ENCODE results near the gene PHKG2.

Gene PHKG2

DNA sequence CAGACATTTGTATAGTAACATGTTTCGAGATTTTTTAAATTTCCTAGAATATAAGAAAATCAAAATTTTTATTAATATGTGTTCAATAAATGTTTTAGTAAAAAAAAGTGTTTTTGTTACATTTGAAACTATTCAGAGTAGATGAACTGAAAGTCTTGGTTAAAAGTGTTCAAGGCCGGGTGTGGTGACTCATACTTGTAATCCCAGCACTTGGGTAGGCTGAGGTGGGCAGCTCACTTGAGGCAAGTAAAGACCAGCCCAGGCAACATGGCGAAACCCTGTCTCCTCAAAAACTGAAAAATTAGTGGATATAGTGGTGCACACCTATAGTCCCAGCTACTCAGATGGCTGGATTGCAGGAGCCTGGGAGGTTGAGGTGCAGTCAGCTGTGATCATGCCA, 16.8 kb upstream of the PHKG2 start:
- H3K9me3 ChIP-seq (ENCODE audit: low read length) = no peaks in the 10 kb centered on the region
- no peak overlapping the region for H3K27ac ChIP-seq (ENCODE audit: low read depth, low read length)
- H3K27me3 ChIP-seq (ENCODE audit: control insufficient read depth in 1 of 2, insufficient read depth in 2 of 2, low read length in 2 of 2) = no peaks in the 10 kb centered on the region
- H3K4me3 ChIP-seq (ENCODE audit: low read depth in 1 of 2, low read length in 2 of 2) = no peak overlapping the region
- H3K9ac ChIP-seq (ENCODE audit: low read length) = no peak overlapping the region
- H3K4me1 ChIP-seq (ENCODE audit: insufficient read depth, low read length) = no peaks in the 10 kb centered on the region
- H3K36me3 ChIP-seq (ENCODE audit: insufficient read depth, low read length) = peaks cover 77% of the 10 kb centered on the region

DNA sequence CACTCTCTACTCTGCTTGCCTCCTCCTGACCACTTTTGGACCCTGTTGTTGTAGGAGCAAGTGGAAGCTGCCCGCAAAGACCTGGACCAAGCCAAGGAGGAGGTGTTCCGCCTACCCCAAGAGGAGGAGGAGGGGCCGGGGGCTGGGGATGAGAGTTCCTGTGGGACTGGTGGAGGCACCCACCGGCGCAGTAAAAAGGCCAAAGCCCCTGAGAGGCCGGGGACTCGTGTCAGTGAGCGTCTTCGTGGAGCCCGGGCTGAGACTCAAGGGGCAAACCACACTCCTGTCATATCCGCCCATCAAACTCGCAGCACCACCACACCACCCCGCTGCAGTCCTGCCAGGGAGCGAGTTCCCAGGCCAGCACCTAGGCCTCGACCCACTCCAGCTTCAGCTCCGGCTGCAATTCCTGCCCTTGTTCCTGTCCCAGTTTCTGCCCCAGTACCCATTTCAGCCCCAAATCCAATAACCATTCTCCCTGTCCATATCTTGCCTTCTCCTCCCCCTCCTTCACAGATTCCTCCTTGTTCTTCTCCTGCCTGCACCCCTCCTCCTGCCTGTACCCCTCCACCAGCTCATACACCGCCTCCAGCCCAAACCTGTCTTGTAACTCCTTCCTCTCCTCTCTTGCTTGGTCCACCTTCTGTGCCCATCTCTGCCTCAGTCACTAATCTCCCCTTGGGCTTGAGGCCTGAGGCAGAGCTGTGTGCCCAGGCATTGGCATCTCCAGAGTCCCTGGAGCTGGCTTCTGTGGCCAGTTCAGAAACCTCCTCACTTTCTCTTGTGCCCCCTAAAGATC, 11.0 kb upstream of the PHKG2 start:
- Histone ChIP-seq H3K36me3 (ENCODE audit: insufficient read depth, low read length) (peaks cover 79% of the 10 kb centered on the region), H3K4me1 (ENCODE audit: insufficient read depth, low read length) (peaks cover 18% of the 10 kb centered on the region), H3K4me3 (ENCODE audit: low read depth in 1 of 2, low read length in 2 of 2) (no peak overlapping the region), H3K9me3 (ENCODE audit: low read length) (no peaks in the 10 kb centered on the region), H3K9ac (ENCODE audit: low read length) (no peak overlapping the region), H3K27me3 (ENCODE audit: control insufficient read depth in 1 of 2, insufficient read depth in 2 of 2, low read length in 2 of 2) (no peaks in the 10 kb centered on the region), H3K27ac (ENCODE audit: low read depth, low read length) (no peak overlapping the region)

DNA sequence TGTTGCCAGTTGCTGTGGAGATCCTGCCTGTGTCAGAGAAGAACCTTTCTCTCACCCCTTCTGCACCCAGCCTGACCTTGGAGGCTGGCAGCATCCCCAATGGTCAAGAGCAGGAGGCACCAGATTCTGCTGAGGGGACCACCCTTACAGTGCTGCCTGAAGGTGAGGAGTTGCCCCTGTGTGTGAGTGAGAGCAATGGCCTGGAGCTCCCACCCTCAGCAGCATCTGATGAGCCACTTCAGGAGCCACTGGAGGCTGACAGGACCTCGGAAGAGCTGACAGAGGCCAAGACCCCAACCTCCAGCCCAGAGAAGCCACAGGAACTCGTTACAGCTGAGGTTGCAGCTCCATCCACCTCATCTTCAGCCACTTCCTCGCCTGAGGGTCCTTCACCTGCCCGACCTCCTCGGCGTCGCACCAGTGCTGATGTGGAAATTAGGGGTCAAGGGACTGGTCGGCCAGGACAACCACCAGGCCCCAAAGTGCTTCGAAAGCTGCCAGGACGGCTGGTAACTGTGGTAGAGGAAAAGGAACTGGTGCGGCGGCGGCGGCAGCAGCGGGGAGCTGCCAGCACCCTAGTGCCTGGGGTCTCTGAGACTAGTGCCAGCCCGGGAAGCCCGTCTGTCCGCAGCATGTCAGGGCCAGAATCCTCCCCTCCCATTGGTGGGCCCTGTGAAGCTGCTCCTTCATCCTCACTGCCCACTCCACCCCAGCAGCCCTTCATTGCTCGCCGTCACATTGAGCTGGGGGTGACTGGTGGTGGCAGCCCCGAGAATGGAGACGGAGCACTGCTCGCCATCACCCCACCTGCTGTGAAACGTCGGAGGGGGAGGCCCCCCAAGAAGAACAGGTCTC, 10.2 kb upstream of the PHKG2 start:
- peaks cover 19% of the 10 kb centered on the region for H3K4me1 ChIP-seq (ENCODE audit: insufficient read depth, low read length)
- no peak overlapping the region for H3K4me3 ChIP-seq (ENCODE audit: low read depth in 1 of 2, low read length in 2 of 2)
- H3K9ac ChIP-seq (ENCODE audit: low read length) = no peak overlapping the region
- peaks cover 74% of the 10 kb centered on the region for H3K36me3 ChIP-seq (ENCODE audit: insufficient read depth, low read length)
- no peaks in the 10 kb centered on the region for H3K9me3 ChIP-seq (ENCODE audit: low read length)
- no peaks in the 10 kb centered on the region for H3K27me3 ChIP-seq (ENCODE audit: control insufficient read depth in 1 of 2, insufficient read depth in 2 of 2, low read length in 2 of 2)
- H3K27ac ChIP-seq (ENCODE audit: low read depth, low read length) = no peak overlapping the region

DNA sequence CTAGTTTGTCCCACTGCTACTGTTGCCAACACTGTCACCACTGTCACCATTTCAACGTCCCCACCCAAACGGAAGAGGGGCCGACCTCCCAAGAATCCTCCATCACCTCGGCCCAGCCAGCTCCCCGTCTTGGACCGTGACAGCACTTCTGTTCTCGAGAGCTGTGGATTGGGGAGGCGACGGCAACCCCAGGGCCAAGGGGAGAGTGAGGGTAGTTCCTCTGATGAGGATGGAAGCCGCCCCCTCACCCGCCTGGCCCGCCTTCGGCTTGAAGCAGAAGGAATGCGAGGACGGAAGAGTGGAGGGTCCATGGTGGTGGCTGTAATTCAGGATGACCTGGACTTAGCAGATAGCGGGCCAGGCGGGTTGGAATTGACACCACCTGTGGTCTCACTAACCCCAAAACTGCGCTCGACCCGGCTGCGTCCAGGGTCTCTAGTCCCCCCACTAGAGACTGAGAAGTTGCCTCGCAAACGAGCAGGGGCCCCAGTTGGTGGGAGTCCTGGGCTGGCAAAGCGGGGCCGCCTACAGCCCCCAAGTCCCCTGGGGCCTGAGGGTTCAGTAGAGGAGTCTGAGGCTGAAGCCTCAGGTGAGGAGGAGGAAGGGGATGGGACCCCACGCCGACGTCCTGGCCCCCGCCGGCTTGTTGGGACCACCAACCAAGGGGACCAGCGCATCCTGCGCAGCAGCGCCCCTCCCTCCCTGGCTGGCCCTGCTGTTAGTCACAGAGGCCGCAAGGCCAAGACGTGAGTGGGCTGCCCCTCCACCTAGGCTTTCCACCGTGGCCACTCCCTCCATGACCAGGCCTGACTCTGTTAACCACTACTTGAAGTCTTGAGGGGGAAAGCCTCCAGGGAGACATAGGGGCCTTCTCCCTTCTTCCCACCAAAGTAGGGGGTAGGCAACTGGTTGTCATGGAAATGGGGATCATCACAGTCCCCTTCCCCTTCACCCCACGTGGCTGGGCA, 9.0 kb upstream of the PHKG2 start:
- no peak overlapping the region for H3K9ac ChIP-seq (ENCODE audit: low read length)
- peaks cover 19% of the 10 kb centered on the region for H3K4me1 ChIP-seq (ENCODE audit: insufficient read depth, low read length)
- H3K9me3 ChIP-seq (ENCODE audit: low read length) = no peaks in the 10 kb centered on the region
- no peak overlapping the region for H3K4me3 ChIP-seq (ENCODE audit: low read depth in 1 of 2, low read length in 2 of 2)
- peaks cover 62% of the 10 kb centered on the region for H3K36me3 ChIP-seq (ENCODE audit: insufficient read depth, low read length)
- H3K27ac ChIP-seq (ENCODE audit: low read depth, low read length) = no peak overlapping the region
- no peaks in the 10 kb centered on the region for H3K27me3 ChIP-seq (ENCODE audit: control insufficient read depth in 1 of 2, insufficient read depth in 2 of 2, low read length in 2 of 2)

DNA sequence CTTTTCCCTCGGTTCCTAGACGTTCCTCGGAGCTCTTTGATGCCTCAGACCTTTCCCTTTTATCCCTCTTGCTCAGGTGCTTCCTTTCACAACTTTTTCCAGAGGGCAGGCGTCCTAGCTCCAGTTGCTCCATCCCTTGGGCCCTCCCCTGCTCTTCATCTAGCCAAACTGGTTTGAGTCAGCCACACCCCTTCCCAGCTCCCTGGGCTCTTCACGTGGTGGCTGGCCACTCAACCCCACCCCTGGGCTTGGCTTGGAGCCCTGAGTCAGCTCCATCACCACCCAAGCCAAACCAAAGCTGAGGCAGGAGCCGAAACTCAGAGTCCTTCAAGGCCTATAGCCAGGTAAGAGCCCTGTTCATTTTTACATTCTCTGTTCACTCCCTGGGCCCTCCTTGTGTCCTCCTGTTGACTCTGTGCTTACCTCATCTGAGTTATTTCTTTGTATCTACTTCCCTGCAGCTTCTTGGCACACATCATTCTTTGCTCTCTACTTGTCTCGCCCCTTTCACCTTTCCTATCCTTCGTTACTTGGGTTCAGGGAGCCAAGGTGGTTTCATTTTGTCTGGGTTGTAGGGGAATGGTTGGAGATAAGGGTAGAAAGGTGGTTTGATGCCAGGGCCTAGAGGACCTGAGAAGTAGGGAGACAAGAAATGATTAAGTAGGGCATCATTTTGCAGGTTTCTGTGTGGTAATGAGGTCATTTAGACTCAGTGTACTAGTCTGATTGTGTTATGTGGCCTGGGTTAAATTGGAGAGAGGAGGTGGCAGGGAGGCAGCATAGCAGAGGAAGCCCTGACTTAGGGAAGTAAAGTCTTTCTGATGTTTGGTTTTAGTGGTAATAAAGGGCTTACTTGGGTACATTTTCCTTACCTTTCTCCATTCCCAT, 7.6 kb upstream of the PHKG2 start:
- H3K4me1 ChIP-seq (ENCODE audit: insufficient read depth, low read length) = peaks cover 19% of the 10 kb centered on the region
- no peak overlapping the region for H3K4me3 ChIP-seq (ENCODE audit: low read depth in 1 of 2, low read length in 2 of 2)
- no peak overlapping the region for H3K9ac ChIP-seq (ENCODE audit: low read length)
- H3K36me3 ChIP-seq (ENCODE audit: insufficient read depth, low read length) = peaks cover 59% of the 10 kb centered on the region
- no peaks in the 10 kb centered on the region for H3K27me3 ChIP-seq (ENCODE audit: control insufficient read depth in 1 of 2, insufficient read depth in 2 of 2, low read length in 2 of 2)
- no peak overlapping the region for H3K27ac ChIP-seq (ENCODE audit: low read depth, low read length)
- no peaks in the 10 kb centered on the region for H3K9me3 ChIP-seq (ENCODE audit: low read length)

DNA sequence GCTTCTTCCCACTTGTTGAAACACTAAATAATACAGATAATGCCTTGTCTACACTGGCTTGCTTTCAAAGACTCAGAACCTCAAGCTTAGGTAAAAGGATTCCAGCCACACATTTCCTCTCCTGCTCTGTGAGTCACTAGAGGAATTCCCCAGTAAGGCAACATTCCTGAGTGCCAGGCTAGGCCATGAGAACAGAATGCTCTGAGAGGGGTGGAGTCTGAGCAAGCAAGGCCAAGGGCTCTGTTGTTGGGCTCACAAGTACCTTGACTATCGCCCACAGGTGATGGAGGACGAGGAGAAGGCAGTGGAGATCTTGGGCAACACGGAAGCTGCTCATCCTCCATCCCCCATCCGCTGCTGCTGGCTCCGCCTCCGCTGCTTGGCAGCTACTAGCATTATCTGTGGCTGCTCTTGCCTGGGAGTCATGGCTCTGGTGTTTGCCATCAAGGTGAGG, 6.7 kb upstream of the PHKG2 start:
- H3K27me3 ChIP-seq (ENCODE audit: control insufficient read depth in 1 of 2, insufficient read depth in 2 of 2, low read length in 2 of 2) = no peaks in the 10 kb centered on the region
- H3K4me3 ChIP-seq (ENCODE audit: low read depth in 1 of 2, low read length in 2 of 2) = no peak overlapping the region
- no peaks in the 10 kb centered on the region for H3K9me3 ChIP-seq (ENCODE audit: low read length)
- H3K36me3 ChIP-seq (ENCODE audit: insufficient read depth, low read length) = peaks cover 50% of the 10 kb centered on the region
- H3K4me1 ChIP-seq (ENCODE audit: insufficient read depth, low read length) = peaks cover 19% of the 10 kb centered on the region
- H3K27ac ChIP-seq (ENCODE audit: low read depth, low read length) = no peak overlapping the region
- no peak overlapping the region for H3K9ac ChIP-seq (ENCODE audit: low read length)

DNA sequence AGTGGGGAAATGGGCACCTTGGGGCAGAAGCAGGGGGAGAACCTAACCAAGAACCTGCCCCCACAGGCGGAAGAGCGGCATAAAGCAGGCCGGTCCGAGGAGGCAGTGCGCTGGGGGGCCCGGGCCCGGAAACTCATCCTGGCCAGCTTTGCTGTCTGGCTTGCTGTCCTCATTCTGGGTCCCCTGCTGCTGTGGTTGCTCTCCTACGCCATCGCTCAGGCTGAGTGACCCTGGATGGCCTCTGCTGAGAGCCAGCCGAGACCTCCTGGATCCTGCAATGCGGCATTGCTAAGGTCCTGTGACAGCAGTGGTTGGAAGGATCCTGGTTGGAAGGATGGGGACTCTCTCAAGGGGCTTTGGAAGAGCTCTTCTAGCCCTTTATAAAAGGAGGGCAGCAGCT, 4.5 kb upstream of the PHKG2 start:
- Histone ChIP-seq H3K4me3 (ENCODE audit: low read depth in 1 of 2, low read length in 2 of 2) (no peak overlapping the region), H3K27ac (ENCODE audit: low read depth, low read length) (no peak overlapping the region), H3K27me3 (ENCODE audit: control insufficient read depth in 1 of 2, insufficient read depth in 2 of 2, low read length in 2 of 2) (no peaks in the 10 kb centered on the region), H3K9ac (ENCODE audit: low read length) (no peak overlapping the region), H3K9me3 (ENCODE audit: low read length) (no peaks in the 10 kb centered on the region), H3K4me1 (ENCODE audit: insufficient read depth, low read length) (peaks cover 26% of the 10 kb centered on the region), H3K36me3 (ENCODE audit: insufficient read depth, low read length) (peaks cover 28% of the 10 kb centered on the region)

DNA sequence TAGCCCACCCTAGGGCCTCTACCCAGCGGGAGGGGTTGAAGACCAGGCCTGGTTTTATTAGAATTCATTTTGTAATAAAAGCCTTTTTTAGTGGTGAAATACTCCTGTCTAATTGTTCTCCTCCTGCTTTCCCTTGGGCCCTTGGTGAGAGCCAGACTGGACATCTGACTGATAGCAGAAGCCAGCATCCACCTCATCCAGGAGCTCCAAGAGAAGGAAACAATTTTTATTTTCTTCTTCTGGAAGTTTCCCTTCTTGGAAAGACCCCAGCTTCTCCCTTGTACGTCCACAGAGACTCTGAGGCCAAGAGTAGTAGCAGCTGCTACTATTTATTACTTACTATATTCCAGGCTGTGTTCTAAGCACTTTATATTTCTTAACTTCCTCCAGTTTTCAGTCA, 4.0 kb upstream of the PHKG2 start:
- Histone ChIP-seq H3K36me3 (ENCODE audit: insufficient read depth, low read length) (peaks cover 23% of the 10 kb centered on the region), H3K4me1 (ENCODE audit: insufficient read depth, low read length) (peaks cover 26% of the 10 kb centered on the region), H3K27me3 (ENCODE audit: control insufficient read depth in 1 of 2, insufficient read depth in 2 of 2, low read length in 2 of 2) (no peaks in the 10 kb centered on the region), H3K9ac (ENCODE audit: low read length) (no peak overlapping the region), H3K4me3 (ENCODE audit: low read depth in 1 of 2, low read length in 2 of 2) (no peak overlapping the region), H3K27ac (ENCODE audit: low read depth, low read length) (peak overlapping the region; percentile 49), H3K9me3 (ENCODE audit: low read length) (no peaks in the 10 kb centered on the region)

DNA sequence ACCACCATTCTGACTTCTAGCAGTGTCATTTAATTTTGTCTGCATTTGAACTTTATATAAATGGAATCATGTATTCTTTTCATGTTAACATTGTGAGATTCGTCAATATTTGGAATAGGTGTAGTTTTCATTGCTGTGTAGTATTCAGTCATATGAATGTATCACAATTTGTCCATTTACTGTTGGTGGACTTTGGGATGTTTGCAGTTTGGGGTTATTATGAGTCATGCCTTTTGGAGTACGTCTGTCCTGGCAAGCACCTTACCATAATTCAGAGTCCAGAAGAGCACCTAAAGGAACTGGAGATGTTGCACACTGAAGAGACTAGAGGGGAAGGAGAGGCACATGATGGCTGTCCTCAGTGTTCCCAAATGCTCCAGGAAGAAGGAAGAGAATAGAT, 3.1 kb upstream of the PHKG2 start:
- no peak overlapping the region for H3K9ac ChIP-seq (ENCODE audit: low read length)
- H3K27ac ChIP-seq (ENCODE audit: low read depth, low read length) = no peak overlapping the region
- H3K36me3 ChIP-seq (ENCODE audit: insufficient read depth, low read length) = peaks cover 17% of the 10 kb centered on the region
- peaks cover 26% of the 10 kb centered on the region for H3K4me1 ChIP-seq (ENCODE audit: insufficient read depth, low read length)
- no peaks in the 10 kb centered on the region for H3K27me3 ChIP-seq (ENCODE audit: control insufficient read depth in 1 of 2, insufficient read depth in 2 of 2, low read length in 2 of 2)
- no peaks in the 10 kb centered on the region for H3K9me3 ChIP-seq (ENCODE audit: low read length)
- H3K4me3 ChIP-seq (ENCODE audit: low read depth in 1 of 2, low read length in 2 of 2) = no peak overlapping the region

DNA sequence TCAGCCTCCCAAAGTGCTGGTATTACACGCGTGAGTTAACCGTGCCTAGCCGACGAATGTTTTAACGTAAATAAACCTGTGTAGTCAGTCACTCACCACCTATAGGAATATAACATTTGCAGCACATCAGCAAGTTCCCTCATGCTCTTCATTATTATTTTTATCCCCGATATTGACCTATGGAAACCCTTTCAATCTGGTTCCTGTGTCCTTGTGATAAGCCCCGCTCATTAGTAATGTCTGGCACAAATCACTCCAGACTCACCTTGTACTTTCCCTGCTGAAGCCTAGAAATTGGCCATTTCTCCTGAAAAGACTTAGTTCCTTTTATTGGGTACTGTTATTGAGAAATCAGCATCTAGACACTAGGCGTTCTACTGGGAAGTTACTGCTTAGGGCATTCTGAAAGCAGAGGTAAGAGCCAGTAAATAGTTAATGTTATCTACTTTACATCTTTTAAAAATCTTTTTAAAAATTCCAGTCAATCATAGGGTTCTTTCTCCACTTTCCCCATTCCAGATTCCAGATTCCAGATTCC, 1.5 kb upstream of the PHKG2 start:
- no peaks in the 10 kb centered on the region for H3K9me3 ChIP-seq (ENCODE audit: low read length)
- no peak overlapping the region for H3K4me3 ChIP-seq (ENCODE audit: low read depth in 1 of 2, low read length in 2 of 2)
- H3K27me3 ChIP-seq (ENCODE audit: control insufficient read depth in 1 of 2, insufficient read depth in 2 of 2, low read length in 2 of 2) = no peaks in the 10 kb centered on the region
- no peak overlapping the region for H3K27ac ChIP-seq (ENCODE audit: low read depth, low read length)
- peaks cover 12% of the 10 kb centered on the region for H3K4me1 ChIP-seq (ENCODE audit: insufficient read depth, low read length)
- no peak overlapping the region for H3K9ac ChIP-seq (ENCODE audit: low read length)
- H3K36me3 ChIP-seq (ENCODE audit: insufficient read depth, low read length) = peaks cover 28% of the 10 kb centered on the region
